ENCODE results near the gene KRT86. TPM values are rescaled to one million over a fixed set of nuclear protein-coding genes. Genes with fewer than 3 reads are reported as not detected.

Gene KRT86
- total and polyA plus RNA-seq, 2 experiments from 2014 or later = 0.16 TPM; not detected in 1

GRCh38 chr12:52310622-52311284, 36.3 kb downstream of the KRT86 start:
- no peaks in the 10 kb centered on the region for H3K36me3 ChIP-seq (ENCODE audit: insufficient read depth)
- H3K4me1 ChIP-seq (ENCODE audit: insufficient read depth) = peaks cover 7% of the 10 kb centered on the region
- no peaks in the 10 kb centered on the region for H3K79me2 ChIP-seq (replicated peaks; ENCODE audit: insufficient read depth)
- Mint-ChIP-seq H3K36me3 (ENCODE audit: low read depth) (no peaks in the 10 kb centered on the region; the same call in 2 of the 3 replicates), H3K27ac (no peak overlapping the region), H3K4me3 (no peak overlapping the region), H3K9me3 (no peaks in the 10 kb centered on the region; the same call in 2 of the 3 replicates), H3K27me3 (ENCODE audit: insufficient read depth, low read depth, poor library complexity) (peaks cover 44% of the 10 kb centered on the region), H3K4me1 (peaks cover 8% of the 10 kb centered on the region; the same call in 2 of the 3 replicates)
- peaks cover 46% of the 10 kb centered on the region for H3K27me3 ChIP-seq (ENCODE audit: insufficient read depth)
- no peak overlapping the region for H3K27ac ChIP-seq (ENCODE audit: low read depth)
- no peaks in the 10 kb centered on the region for H4K20me1 ChIP-seq (replicated peaks; ENCODE audit: insufficient read depth)
- no peak overlapping the region for H3K4me2 ChIP-seq
- ATAC-seq = no peak
- no peak for DNase-seq (ENCODE audit: low spot score)
- TF ChIP-seq CREB1 (CRISPR knock-in tag; IDR thresholded peaks at IDR 0.05; ENCODE audit: low read depth) = no peak
- TF ChIP-seq EZH2 (IDR thresholded peaks at IDR 0.05; ENCODE audit: low read depth, unreplicated experiment) = no peak
- TF ChIP-seq POLR2AphosphoS5 (IDR thresholded peaks at IDR 0.05; ENCODE audit: low read depth) = no peak
- no peak for TF ChIP-seq ZNF331 (CRISPR knock-in tag; IDR thresholded peaks at IDR 0.05; ENCODE audit: low read depth)
- TF ChIP-seq, protein P1, sequence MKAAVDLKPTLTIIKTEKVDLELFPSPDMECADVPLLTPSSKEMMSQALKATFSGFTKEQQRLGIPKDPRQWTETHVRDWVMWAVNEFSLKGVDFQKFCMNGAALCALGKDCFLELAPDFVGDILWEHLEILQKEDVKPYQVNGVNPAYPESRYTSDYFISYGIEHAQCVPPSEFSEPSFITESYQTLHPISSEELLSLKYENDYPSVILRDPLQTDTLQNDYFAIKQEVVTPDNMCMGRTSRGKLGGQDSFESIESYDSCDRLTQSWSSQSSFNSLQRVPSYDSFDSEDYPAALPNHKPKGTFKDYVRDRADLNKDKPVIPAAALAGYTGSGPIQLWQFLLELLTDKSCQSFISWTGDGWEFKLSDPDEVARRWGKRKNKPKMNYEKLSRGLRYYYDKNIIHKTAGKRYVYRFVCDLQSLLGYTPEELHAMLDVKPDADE (IDR thresholded peaks at IDR 0.05) = no peak
- no peak for TF ChIP-seq ZNF114 (CRISPR knock-in tag; IDR thresholded peaks at IDR 0.05)
- TF ChIP-seq JUNB (IDR thresholded peaks at IDR 0.05; ENCODE audit: unreplicated experiment) = no peak
- TF ChIP-seq EZH2phosphoT487 (IDR thresholded peaks at IDR 0.05; ENCODE audit: unreplicated experiment) = no peak
- TF ChIP-seq, protein P2, sequence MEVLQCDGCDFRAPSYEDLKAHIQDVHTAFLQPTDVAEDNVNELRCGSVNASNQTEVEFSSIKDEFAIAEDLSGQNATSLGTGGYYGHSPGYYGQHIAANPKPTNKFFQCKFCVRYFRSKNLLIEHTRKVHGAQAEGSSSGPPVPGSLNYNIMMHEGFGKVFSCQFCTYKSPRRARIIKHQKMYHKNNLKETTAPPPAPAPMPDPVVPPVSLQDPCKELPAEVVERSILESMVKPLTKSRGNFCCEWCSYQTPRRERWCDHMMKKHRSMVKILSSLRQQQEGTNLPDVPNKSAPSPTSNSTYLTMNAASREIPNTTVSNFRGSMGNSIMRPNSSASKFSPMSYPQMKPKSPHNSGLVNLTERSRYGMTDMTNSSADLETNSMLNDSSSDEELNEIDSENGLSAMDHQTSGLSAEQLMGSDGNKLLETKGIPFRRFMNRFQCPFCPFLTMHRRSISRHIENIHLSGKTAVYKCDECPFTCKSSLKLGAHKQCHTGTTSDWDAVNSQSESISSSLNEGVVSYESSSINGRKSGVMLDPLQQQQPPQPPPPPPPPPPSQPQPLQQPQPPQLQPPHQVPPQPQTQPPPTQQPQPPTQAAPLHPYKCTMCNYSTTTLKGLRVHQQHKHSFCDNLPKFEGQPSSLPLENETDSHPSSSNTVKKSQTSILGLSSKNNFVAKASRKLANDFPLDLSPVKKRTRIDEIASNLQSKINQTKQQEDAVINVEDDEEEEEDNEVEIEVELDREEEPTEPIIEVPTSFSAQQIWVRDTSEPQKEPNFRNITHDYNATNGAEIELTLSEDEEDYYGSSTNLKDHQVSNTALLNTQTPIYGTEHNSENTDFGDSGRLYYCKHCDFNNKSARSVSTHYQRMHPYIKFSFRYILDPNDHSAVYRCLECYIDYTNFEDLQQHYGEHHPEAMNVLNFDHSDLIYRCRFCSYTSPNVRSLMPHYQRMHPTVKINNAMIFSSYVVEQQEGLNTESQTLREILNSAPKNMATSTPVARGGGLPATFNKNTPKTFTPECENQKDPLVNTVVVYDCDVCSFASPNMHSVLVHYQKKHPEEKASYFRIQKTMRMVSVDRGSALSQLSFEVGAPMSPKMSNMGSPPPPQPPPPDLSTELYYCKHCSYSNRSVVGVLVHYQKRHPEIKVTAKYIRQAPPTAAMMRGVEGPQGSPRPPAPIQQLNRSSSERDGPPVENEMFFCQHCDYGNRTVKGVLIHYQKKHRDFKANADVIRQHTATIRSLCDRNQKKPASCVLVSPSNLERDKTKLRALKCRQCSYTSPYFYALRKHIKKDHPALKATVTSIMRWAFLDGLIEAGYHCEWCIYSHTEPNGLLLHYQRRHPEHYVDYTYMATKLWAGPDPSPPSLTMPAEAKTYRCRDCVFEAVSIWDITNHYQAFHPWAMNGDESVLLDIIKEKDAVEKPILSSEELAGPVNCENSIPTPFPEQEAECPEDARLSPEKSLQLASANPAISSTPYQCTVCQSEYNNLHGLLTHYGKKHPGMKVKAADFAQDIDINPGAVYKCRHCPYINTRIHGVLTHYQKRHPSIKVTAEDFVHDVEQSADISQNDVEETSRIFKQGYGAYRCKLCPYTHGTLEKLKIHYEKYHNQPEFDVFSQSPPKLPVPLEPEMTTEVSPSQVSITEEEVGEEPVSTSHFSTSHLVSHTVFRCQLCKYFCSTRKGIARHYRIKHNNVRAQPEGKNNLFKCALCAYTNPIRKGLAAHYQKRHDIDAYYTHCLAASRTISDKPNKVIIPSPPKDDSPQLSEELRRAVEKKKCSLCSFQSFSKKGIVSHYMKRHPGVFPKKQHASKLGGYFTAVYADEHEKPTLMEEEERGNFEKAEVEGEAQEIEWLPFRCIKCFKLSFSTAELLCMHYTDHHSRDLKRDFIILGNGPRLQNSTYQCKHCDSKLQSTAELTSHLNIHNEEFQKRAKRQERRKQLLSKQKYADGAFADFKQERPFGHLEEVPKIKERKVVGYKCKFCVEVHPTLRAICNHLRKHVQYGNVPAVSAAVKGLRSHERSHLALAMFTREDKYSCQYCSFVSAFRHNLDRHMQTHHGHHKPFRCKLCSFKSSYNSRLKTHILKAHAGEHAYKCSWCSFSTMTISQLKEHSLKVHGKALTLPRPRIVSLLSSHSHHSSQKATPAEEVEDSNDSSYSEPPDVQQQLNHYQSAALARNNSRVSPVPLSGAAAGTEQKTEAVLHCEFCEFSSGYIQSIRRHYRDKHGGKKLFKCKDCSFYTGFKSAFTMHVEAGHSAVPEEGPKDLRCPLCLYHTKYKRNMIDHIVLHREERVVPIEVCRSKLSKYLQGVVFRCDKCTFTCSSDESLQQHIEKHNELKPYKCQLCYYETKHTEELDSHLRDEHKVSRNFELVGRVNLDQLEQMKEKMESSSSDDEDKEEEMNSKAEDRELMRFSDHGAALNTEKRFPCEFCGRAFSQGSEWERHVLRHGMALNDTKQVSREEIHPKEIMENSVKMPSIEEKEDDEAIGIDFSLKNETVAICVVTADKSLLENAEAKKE (CRISPR knock-in tag; IDR thresholded peaks at IDR 0.05) = no peak
- TF ChIP-seq, protein P3, sequence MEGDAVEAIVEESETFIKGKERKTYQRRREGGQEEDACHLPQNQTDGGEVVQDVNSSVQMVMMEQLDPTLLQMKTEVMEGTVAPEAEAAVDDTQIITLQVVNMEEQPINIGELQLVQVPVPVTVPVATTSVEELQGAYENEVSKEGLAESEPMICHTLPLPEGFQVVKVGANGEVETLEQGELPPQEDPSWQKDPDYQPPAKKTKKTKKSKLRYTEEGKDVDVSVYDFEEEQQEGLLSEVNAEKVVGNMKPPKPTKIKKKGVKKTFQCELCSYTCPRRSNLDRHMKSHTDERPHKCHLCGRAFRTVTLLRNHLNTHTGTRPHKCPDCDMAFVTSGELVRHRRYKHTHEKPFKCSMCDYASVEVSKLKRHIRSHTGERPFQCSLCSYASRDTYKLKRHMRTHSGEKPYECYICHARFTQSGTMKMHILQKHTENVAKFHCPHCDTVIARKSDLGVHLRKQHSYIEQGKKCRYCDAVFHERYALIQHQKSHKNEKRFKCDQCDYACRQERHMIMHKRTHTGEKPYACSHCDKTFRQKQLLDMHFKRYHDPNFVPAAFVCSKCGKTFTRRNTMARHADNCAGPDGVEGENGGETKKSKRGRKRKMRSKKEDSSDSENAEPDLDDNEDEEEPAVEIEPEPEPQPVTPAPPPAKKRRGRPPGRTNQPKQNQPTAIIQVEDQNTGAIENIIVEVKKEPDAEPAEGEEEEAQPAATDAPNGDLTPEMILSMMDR (conservative IDR thresholded peaks at IDR 0.05; ENCODE audit: low read depth in 2 of 2) = no peak
- TF ChIP-seq, protein P4, sequence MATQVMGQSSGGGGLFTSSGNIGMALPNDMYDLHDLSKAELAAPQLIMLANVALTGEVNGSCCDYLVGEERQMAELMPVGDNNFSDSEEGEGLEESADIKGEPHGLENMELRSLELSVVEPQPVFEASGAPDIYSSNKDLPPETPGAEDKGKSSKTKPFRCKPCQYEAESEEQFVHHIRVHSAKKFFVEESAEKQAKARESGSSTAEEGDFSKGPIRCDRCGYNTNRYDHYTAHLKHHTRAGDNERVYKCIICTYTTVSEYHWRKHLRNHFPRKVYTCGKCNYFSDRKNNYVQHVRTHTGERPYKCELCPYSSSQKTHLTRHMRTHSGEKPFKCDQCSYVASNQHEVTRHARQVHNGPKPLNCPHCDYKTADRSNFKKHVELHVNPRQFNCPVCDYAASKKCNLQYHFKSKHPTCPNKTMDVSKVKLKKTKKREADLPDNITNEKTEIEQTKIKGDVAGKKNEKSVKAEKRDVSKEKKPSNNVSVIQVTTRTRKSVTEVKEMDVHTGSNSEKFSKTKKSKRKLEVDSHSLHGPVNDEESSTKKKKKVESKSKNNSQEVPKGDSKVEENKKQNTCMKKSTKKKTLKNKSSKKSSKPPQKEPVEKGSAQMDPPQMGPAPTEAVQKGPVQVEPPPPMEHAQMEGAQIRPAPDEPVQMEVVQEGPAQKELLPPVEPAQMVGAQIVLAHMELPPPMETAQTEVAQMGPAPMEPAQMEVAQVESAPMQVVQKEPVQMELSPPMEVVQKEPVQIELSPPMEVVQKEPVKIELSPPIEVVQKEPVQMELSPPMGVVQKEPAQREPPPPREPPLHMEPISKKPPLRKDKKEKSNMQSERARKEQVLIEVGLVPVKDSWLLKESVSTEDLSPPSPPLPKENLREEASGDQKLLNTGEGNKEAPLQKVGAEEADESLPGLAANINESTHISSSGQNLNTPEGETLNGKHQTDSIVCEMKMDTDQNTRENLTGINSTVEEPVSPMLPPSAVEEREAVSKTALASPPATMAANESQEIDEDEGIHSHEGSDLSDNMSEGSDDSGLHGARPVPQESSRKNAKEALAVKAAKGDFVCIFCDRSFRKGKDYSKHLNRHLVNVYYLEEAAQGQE (IDR thresholded peaks at IDR 0.05; ENCODE audit: unreplicated experiment) = no peak
- no peak for TF ChIP-seq STAT1 (IDR thresholded peaks at IDR 0.05; ENCODE audit: unreplicated experiment)
- TF ChIP-seq NANOG (IDR thresholded peaks at IDR 0.05; ENCODE audit: borderline replicate concordance) = no peak
- no peaks in the 10 kb centered on the region for H3F3A ChIP-seq (replicated peaks; ENCODE audit: low read depth)
- H3K9me2 ChIP-seq (ENCODE audit: insufficient read depth) = no peaks in the 10 kb centered on the region
- no peak overlapping the region for H2AFZ ChIP-seq
- no peak overlapping the region for H3K4me3 ChIP-seq
